Stimulated activated CD8-positive, alpha-beta memory T cell treated with anti-CD3 and anti-CD28 coated beads, Interleukin-4, amount 100 ng/mL, for 48 hours (primary cell): ENCODE measurements around the gene PRLR.
"Not testable (repeated sequence)": the region's sequence is repeated elsewhere in the genome, so short reads cannot be mapped to it uniquely, and the experiment has no call there.

Source experiments
- DNase-seq: peaks from one replicate; pipeline ENCODE4 v3.0.0-alpha.2; 2020

The PRLR gene

DNA sequence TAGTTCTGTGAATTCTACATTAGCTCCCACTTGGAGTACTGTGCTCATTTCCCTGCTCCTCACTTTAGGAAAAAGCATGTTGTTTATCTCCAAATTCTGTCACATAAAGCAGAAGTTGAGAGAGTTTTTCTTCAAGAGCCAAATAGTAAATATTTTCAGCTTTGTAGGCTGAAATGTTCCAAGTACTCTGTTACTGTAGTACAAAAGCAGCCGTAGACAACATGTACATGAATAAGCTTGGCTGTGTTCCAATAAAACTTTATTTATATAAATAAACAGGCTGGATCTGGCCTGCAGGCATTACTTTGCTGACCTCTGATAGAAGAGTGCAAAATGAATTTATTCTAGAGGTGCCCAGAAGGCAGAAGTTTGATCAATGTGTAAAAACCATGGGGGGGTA is 109.6 kb downstream of the PRLR start:
- no peak for DNase-seq

DNA sequence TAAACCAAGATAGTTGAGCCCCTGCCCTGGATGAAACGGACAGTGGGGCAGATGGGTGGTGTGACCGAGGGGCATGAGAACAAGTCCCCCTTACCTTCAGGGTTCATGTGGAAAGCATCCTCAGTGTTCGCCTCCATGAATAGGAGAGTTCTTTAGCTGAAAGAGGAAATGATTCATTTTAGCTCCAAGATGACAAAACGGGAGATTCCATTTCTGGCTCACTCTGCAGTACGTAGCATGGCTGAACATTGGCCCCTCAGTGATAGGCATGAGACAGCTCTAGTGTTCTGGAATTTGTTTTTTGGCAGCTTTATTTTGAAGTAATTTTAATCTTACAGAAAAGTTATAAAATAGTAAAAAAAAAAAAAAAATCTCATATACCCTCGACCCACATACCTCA is 112.3 kb downstream of the PRLR start:
- no peak for DNase-seq

DNA sequence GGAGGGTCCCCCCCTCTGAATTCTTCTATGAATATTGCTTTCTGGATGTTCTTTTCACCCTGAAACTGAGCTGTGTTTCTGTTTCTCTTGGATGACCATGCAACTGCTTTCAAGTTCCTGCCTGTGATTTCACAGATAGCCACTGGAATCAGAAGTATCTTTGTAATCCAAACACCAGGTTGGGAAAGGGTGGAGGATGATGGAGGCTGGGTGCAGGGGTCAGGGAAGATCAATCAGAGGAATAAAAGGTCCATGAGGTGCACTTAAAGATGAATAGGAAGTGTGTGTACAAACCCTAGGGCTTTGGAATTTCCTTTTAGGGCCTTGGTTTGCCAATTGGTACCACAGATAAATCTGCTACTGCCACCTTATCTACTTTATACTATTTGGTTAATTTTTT is 114.4 kb downstream of the PRLR start:
- DNase-seq = no peak

DNA sequence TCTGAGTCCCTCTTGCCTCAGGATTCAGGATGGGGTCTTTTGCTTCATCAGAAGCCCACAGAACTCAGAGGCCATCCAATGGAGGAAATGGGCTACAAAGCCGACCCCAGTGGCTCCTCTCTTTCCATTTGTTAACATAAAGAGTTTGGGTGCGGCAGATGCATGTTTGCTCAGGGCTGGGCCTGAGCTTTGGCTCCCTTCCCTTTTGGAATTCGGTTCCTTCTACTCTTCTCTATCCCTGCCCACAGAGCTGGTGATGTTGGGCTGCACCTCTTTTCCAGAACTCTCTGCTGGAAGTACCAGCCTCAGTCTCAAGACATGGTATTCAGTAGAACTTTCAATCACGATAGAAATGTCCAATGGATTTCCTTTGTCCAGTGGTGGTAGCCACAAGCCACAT is 115.6 kb downstream of the PRLR start:
- no peak for DNase-seq

DNA sequence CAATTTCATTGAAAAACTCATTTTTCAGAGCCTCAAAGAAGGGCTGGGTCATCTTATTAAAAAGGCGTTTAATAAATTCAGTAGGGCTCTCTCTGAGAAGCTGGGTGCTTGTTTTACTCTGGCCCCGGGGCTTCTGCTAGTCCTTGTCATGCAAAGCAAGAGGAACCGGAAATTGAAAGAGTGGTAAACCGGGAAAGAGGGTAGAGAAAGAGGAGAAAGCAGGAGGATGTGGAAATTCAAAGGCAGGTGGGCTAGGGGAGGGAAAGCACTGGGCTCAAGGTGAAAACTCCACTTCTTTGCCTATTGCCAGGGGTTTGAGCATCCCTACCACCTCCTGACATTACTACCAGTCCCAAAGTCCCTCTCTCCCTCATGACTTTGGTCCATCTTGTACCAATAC is 118.0 kb downstream of the PRLR start:
- DNase-seq = no peak

DNA sequence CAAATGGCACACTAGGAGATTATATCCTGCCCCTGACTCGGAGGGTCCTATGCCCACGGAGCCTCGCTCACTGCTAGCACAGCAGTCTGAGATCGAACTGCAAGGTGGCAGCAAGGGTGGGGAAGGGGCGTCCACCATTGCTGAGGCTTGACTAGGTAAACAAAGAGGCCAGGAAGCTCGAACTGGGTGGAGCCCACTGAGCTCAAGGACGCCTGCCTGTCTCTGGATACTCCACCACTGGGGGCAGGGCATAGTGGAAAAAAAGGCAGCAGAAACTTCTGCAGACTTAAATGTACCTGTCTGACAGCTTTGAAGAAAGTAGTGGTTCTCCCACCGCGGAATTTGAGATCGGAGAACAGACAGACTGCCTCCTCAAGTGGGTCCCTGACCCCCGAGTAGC is 125.7 kb downstream of the PRLR start:
- DNase-seq = not testable (repeated sequence)

DNA sequence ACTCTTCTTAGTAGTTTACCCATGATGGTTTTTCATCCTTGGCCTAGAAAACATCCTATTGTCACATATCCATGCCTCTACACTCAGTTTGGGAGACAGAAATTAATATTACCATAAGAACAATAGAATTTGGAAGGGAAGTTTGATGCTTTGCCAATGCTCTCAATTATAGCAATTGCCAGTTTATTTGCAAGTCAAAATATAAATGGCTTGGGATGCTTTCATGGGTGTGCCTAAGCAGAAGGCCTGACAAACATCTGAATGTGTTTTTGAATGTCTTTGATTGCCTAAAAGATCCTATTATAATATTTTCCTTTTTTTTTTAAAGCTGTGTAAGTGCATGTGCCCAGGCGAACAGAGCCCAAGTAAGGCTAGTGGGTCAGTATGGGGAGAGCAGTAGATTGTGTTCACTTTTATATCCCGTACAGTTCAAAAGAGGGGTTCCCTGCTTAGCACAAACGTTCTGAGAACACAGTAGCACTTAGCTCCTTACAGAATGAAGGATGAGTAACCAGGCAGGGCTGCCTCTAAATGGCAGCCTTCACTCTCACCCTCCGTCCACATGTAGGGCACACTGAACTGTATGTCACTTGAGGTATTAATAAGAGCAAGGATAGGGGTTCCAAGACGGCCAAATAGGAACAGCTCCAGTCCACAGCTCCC is 126.5 kb downstream of the PRLR start:
- DNase-seq = no peak

DNA sequence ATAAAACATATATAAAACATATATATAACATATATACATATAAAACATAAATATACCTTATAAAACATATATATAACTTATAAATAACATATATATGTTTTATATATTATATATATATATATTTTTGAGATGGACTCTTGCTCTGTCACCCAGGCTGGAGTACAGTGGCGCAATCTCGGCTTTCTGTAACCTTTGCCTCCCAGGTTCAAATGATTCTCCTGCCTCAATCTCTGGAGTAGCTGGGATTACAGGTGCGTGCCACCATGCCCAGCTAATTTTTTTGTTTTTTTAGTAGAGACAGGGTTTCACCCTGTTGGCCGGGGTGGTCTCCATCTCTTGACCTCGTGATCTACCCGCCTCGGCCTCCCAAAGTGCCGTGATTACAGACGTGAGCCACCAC is 128.6 kb downstream of the PRLR start:
- DNase-seq = not testable (repeated sequence)

DNA sequence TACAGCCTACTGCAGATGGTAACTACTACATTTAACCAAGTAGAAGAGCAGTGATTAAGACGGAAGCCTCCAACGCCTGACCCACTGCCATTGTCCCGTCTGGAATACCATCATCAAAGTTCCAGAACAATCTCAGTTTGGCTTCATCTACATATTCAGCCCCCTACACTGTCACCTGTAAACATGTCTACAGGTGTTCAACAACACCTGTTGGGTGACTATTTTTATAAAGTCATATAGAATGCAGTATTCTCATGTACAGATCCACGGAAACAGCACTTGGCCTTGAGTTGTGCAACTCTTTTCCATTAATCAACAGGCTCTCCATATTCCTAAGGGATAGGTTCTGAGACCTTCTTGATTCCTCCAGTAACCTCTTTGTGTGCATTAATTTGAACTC is 129.3 kb downstream of the PRLR start:
- DNase-seq = no peak

DNA sequence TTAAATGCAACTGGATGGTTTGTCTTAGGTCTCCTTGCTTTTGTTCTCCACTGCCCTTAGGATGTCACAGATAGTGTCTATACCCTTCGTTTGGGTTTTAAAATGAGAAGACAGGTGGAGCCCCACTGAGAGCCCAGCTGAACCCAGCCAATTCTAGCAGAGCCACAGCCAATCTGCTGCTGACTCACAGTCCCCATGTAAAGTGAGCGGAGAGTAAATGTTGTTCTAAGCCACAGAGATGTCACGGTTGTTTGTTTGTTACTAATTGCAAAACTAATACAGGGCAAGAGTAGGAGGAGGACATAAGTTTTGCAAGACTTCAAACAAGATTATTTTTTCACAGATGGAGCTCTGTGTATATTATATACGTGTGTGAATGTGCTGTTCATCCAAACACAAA is 132.1 kb downstream of the PRLR start:
- DNase-seq = no peak

DNA sequence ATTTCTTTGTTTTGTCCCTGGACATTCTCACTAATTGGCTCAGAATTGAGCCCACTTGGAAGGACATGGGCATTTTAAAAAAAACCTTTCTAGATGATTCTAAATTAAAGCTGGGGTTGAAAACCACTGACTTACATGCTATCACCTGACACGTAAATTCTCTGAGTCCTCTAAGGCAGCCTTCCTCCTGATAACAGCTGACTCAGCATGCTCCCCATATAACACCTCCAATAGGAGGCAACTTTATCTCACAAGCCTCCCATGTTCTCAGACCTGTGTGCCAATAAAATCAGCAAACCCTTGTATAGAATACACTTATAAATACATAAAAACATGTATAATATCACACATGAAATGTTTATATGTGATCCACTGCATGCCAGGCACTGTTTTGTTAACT is 133.4 kb downstream of the PRLR start:
- DNase-seq = no peak

DNA sequence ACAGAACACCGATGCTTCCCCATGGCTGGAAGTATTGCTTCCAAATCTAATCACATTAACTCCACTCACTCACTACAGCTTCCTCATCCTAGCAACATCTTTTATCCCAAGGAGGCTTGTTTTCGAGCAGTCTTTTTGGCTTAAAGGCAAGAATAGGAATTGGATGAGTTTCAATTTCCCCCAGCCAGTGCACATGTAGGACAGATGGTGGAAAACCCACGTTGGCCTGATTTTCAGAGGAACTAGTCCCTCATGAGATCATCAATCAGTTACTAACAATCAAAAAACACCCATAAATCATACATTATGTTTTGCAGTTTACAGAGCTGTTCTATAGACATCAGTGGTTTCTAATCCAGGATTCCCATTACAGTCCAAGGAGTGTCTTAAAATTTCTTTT is 134.1 kb downstream of the PRLR start:
- DNase-seq = no peak

DNA sequence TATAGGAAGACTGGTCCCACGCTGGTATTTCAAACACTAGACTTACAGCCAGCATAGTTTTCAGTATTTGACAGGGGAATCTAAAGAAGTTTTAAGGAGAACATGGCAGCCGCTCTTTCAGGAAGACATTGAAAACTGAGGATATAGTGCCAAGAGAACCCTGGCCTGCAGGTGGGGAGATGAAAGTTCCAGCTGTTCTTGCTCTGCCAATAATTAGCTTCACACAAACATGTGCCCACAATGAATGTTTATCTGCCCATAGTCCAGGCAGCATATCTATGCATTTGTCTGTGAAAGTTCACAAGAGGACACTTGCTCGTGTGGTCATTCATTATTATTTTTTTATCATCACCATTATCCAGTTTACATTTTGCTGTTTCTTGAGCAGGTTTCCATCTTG is 134.9 kb downstream of the PRLR start:
- DNase-seq = no peak

DNA sequence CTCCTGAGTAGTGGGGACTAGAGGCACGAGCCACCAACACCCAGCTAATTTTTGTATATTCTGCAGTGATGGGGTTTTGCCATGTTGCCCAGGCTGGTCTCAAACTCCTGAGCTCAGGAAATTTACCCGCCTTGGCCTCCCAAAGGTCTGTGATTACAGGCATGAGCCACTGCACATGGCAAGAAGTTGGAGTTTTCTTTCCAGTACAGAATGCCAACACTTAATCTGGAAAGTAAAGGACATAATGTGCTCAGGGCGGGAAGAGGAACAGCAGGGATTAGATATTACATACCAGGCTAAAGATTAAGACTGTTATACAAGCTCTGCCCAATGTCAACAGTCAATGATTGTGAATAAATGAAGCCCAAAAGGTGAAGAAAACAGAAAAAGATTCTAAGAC is 135.3 kb downstream of the PRLR start:
- DNase-seq = no peak

DNA sequence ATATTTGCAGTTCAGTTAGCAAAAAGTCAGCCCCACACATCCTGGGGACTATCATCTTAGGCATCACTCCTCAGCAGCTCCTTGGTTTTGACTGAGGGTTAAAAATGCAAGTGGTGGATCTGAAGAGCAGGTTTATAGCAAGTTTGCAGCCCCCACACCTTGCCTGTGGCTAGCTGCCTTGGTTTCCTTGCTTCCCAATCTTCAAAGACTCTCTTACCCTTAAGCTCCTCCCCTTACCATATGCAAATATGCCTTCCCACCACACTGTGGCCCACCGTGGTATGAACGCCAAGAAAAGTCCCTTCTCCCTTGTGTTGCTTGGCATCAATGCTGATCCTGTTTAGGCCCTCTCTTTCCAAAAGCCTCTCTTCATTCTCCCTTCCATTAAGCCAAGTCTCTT is 137.6 kb downstream of the PRLR start:
- DNase-seq = no peak

DNA sequence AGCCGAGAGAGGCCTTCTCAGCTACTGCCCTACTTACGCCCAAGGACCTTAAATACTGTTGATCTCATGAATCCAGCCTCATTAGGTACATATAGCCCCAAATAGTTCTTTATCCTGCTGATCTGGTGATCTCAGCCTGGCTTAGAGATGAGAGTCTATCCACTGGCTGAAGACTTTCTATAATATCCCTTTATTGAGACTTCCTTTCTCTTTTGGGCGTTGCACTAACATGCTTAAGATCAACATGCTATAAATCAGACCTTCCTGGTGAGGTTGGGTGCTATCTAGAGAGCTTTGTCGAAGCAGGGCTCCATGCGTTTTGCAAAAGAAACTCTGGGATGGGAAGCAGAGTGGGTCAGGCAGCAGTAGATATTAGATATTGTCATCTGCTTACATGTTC is 138.6 kb downstream of the PRLR start:
- no peak for DNase-seq

DNA sequence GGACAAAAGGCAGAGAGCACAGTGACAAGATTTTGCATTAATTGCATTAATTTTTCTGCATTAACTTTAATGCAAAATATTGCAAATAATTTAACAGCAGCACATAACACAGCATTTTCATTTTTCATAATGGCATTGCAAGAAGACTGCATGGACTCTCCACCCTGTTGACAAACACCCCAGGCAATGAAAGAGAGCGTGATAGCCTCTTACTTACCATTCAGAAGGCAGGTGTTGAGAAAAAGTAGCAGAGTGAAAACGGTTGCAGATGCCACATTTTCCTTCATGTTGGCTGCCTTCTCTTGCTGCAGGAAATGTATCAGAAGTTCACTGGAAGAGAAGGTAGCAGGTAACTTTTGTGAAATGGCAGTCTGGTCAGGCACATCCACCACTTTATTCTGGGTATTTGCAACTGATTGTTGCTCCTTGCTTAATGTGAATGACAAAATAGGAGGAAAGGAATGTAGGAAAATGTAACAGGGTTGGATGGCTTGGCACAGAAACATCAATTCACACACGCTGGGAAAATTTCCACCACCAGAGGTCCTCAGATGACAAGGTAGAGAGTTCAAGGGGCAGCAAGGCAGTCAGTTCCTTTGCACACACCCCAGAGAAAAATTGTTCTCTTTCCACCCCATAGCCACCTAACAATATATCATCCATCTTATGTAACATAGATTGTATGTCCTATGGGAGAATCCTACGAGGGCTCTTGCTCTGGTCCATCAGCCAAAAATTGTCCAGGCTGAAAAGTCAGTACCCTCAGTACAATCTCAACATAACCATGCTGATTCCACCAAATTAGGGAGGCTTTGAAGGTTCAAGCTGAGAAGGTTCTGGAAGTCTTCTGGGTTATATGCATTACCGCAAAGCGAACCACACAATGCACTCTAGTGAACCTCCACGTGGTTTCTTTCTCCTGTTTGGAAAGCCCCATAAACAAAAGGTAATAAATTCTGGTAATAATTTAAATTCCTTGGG is 140.7 kb downstream of the PRLR start:
- peak; percentile 68 for DNase-seq

DNA sequence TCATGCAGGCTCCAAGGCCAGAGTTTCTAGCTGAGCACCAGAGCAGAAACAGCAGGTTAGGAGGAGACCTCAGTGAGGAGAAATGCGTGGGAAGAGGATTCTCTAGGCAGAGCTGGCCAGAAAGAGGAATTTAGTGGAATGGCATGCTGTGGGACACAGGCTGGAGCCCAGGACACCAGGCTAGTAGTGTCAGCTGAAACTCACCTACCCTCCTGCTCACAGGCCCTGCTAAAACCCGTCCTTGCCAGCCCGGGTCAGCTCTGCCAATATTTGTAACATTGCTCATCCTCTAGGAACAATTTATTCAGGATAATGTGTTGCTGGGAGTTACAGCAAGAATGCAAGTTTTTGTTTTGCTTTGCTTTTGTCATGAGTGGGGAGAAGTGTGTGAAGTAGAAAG is 142.3 kb downstream of the PRLR start:
- no peak for DNase-seq

DNA sequence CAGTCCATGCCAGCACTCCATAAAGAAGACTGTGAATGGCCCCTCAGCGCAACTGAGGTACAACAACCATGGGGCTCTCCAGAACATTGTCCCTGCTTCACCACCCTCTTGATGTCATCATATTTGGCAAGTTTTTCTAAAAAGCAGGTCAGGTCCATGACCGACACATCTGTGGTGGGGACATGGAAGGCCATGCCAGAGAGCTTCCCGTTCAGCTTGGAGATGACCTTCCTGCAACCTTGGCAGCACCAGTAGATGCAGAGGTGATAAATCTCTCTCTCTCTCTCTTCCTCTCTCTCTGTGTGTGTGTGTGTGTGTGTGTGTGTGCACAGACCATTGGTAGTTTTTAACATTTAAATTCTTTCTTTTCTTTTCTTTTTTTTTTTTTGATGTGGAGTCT is 147.1 kb downstream of the PRLR start:
- DNase-seq = no peak

DNA sequence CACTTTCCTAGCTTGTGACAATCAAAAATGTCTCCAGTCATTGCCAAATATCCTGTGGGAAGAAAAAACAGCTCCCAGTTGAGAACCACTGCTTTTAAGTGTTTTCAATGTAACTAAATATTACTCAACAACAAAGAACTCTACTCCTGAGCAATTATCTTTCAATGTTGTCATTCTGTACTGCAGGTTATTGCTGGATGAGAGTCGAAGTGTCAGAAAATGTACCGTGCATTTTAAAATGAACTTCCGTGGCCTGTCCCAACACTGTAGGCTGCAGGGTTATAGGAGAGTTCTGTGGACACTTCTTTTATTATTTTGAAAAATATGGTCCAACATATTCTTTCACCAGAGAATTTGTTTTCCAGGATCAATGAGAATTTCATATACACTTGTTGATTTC is 147.8 kb downstream of the PRLR start:
- no peak for DNase-seq

DNA sequence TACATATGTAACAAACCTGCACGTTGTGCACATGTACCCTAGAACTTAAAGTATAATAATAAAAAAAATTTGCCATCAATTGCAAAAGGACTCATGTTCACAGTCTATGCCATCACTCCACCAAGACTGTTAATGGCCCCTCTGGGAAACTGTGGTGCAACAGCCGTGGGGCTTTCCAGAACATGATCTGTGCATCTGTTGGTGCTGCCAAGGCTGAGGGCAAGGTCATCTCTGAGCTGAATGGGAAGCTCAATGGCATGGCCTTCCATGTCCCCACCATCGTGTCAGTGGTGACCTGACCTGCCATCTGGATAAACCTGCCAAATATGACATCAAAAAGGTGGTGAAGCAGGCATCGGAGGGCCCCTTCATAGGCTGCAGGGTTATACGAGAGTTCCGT is 149.2 kb downstream of the PRLR start:
- no peak for DNase-seq

DNA sequence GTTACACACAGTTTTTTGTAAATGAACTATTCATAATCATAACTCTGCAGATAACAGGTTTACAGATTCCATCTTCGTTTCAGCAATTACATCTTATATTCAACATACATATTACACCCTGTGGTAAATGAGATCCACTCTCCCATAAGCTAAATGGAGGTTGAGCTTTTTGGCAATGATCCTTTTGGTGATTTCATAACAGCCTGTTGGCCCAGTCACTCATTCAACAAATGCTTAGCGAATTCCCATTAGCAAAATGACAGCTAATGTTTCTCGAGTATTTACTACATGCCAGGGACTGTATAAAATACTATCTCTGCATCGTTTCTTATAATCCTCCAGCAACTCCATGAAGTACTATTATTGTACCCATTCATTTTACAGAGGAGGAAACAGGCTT is 157.1 kb downstream of the PRLR start:
- DNase-seq = no peak

DNA sequence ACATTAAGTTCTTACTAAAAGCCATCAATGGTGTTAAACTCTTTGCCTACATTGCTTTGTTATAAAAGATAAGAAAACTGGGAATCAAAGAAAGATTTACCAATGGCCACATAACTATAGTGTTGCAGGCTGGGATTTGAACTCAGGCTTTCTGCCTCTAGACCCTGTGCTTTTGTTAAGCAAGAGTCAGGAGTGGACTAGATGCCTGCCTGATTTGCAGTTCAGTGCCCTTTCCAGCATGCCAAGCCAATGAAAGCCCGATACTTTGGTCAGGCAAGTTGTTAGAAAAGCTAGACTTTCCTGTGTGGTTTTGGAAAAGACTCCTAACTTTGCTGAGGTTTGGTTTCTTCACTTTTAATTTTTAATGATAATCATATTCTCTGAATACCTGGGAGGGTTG is 161.1 kb downstream of the PRLR start:
- DNase-seq = no peak

DNA sequence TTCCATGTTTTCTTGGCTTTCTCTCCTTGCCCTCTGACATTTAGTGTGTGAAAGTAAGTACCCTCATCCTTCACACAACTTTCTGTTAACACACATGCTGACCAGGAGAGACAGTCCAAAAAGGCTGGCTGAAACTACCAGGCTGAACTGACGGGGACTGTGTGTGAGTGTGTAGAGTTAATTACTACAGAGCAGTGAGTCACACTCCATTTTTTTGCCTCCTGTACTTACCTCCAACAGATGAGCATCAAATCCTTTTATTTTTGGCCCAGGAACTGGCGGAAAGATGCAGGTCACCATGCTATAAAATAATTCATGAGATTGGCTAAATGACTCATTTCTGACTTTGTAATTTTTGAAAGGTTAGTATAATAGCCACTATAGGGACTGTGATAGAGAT is 162.3 kb downstream of the PRLR start:
- no peak for DNase-seq
